ENCODE results near the gene AGXT. TPM values are rescaled to one million over a fixed set of nuclear protein-coding genes. Genes with fewer than 3 reads are reported as not detected.
A peak's percentile ranks its signal among the peaks of the same experiment; 100 is the strongest.

Gene AGXT
- total RNA-seq, 2 experiments from 2014 or later, result not detected

- H3K4me1 Mint-ChIP-seq, result no peaks in the 10 kb centered on the region
- H3K27ac Mint-ChIP-seq, result no peak overlapping the region
- DNase-seq, result no peak
- POLR2A ChIA-PET, result no interaction called here
- H3K27me3 Mint-ChIP-seq, result no peaks in the 10 kb centered on the region
- CTCF ChIA-PET, result no interaction called here
- no peak overlapping the region for H3K4me3 Mint-ChIP-seq
- H3K9me3 Mint-ChIP-seq, result no peaks in the 10 kb centered on the region
- H3K36me3 Mint-ChIP-seq (ENCODE audit: low read depth), result no peaks in the 10 kb centered on the region
These were observed 40.8 kb downstream of the AGXT start for GRCh38 chr2:240909216-240909974.

GRCh38 chr2:240911641-240912265 lies 43.1 kb downstream of the AGXT start:
- no peak for DNase-seq
- Mint-ChIP-seq H3K36me3 (ENCODE audit: low read depth) (no peaks in the 10 kb centered on the region), H3K27me3 (peaks cover 4% of the 10 kb centered on the region), H3K27ac (no peak overlapping the region), H3K9me3 (no peaks in the 10 kb centered on the region), H3K4me3 (no peak overlapping the region), H3K4me1 (no peaks in the 10 kb centered on the region)
- POLR2A ChIA-PET, result no interaction called here
- CTCF ChIA-PET, result no interaction called here

DNA sequence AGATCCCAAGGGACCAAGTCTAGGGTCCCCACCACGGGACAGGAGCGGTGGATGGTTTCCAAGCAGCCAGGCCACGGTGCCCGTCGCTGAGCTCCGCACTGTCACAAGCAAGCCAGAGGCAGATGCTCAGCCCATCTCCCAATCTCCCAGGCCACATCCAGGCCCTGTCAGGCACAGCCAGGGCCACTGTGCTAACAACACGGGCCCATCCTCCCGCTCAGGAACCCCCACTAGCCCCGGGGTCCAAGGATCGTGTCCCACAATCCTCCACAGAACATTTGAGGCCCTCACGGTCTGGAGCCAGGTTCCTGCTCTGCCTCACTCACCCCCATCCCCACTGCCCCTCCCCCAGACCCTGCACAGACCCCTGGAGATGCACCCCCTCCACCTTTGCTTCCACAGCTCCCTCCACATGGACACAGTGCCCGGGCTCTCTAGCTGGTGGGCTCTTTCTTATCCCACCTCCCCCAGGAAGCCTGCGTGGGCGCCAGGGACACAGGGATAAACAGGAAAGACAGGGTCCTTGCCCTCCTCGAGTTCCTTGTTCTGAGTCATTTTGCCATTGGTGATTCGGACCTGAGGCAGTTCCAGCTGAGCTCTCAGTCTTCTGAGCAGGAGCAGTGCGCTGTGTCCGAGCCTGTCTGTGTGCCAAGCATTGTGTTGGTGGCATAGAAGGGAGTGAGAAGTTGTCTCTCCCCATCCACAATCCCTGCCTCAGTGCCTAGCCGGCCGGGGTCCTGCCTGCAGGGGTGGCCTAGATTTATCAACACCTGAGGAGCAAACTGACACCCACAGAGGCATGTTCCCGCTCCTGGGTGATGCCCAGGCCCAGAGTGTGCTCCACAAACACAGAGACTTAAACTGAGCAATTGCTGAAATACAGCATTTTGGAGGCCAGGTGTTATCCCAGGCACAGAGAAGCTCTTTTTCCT lies 44.5 kb downstream of the AGXT start:
- no peak for DNase-seq
- Mint-ChIP-seq H3K4me1 (no peaks in the 10 kb centered on the region), H3K36me3 (ENCODE audit: low read depth) (no peaks in the 10 kb centered on the region)

DNA sequence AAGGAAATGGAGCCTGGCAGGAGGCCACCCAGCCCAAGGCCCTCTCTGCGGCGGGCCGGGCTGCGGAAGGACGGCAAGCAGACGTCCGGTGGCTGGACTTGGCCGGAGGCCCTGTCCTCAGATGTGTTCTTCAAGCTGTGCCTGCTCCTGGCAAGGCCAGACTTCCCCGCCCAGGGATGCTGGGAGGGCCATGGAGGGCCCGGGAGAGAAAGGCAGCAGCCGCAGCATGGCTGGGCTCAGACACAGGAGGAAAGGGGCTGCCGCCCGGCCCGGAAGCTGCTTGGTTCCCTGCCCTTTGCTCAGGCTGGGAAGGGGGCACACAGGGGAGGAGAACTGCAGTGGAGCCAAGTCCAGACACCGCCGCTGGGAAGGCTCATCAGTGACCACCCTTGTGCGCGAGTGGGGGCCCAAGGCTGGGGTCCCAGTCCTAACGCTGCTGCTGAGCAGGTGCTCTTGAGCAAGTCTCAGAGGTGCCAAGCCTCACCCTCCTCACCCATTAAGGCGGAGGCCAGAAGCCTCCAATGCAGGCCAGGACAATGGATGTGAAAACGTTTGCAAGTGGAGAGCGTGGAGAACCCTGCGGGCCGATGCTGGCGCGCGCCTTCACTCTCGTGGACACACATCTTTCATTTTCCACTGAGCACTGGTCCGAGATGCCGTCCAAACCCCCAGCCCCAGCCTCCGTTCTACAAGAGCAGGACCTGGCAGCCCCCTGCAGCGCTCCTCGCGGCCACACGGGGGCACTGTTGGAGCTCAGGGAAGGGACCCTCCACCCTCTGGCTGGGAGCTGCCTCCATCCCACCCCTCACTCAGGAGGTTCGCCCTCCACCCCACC lies 45.4 kb downstream of the AGXT start:
- Mint-ChIP-seq H3K27me3 (peaks cover 5% of the 10 kb centered on the region), H3K9me3 (no peaks in the 10 kb centered on the region), H3K36me3 (ENCODE audit: low read depth) (no peaks in the 10 kb centered on the region), H3K4me3 (no peak overlapping the region), H3K4me1 (no peaks in the 10 kb centered on the region), H3K27ac (no peak overlapping the region)
- CTCF ChIA-PET, result interaction anchor here (0.6 to 1.4 kb wide), 8 partner anchors 22 to 237 kb away, joined by 3 read pairs; partner anchors contain the start of gene PASK
- peak; percentile 64 for DNase-seq
- POLR2A ChIA-PET, result no interaction called here

More for the DNA sequence above, 44.5 kb downstream of the AGXT start:
- Mint-ChIP-seq H3K4me3 (no peak overlapping the region), H3K9me3 (no peaks in the 10 kb centered on the region), H3K27me3 (peaks cover 5% of the 10 kb centered on the region), H3K27ac (no peak overlapping the region)
- POLR2A ChIA-PET, result no interaction called here
- CTCF ChIA-PET, result interaction anchor here (0.8 kb wide), 1 partner anchor 70 kb away, joined by 3 read pairs; no protein-coding TSS in a partner anchor

GRCh38 chr2:240914645-240915525 lies 46.3 kb downstream of the AGXT start:
- Mint-ChIP-seq H3K27me3 (peaks cover 5% of the 10 kb centered on the region), H3K9me3 (no peaks in the 10 kb centered on the region), H3K4me1 (no peaks in the 10 kb centered on the region), H3K36me3 (ENCODE audit: low read depth) (no peaks in the 10 kb centered on the region), H3K4me3 (no peak overlapping the region), H3K27ac (no peak overlapping the region)
- POLR2A ChIA-PET, result no interaction called here
- CTCF ChIA-PET, result interaction anchor here (0.6 to 1.4 kb wide), 7 partner anchors 21 to 236 kb away, joined by 3 read pairs; partner anchors contain the start of gene PASK
- DNase-seq, result no peak

- POLR2A ChIA-PET, result no interaction called here
- Mint-ChIP-seq H3K9me3 (no peaks in the 10 kb centered on the region), H3K4me1 (no peaks in the 10 kb centered on the region), H3K27ac (no peak overlapping the region), H3K36me3 (ENCODE audit: low read depth) (no peaks in the 10 kb centered on the region), H3K4me3 (no peak overlapping the region), H3K27me3 (peaks cover 5% of the 10 kb centered on the region)
- CTCF ChIA-PET, result no interaction called here
- DNase-seq, result no peak
These were observed 47.1 kb downstream of the AGXT start for GRCh38 chr2:240915526-240916341.

GRCh38 chr2:240916571-240917008 lies 48.0 kb downstream of the AGXT start:
- H3K4me1 Mint-ChIP-seq, result no peaks in the 10 kb centered on the region
- H3K36me3 Mint-ChIP-seq (ENCODE audit: low read depth), result no peaks in the 10 kb centered on the region

DNA sequence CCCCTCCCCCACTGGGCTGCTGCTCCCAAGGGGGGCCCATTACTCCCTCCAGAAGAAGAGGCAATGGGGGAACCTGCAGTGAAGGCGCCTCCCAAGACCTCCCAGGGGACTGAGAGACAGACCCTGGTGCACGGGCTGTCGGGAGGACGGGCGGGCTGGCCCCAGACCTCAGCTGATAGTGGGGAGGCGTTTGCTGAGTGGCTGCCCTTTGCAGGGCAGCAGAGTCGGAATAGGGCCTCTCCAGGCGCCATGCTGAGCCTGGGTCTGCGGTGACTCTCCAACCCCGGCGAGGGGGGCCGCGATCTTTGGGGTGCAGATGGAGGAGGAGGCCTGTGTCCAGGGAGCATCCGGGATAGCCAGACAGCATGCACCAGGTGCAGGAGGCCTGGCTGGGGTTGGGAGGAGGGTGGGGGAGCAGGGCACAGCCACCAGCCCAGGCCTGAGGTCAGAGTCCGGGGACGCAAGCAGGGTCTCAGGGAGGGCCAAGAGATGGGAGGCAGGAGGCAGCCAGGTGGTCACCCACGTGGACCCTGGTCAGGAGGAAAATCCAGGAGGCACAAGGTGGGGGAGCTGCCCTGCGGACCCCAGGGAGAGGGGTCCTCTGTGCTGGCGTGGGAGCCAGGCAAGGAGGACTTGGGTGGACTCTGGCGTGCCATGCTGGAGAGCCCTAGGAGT lies 48.5 kb downstream of the AGXT start:
- DNase-seq, result no peak
- no peak overlapping the region for H3K27ac Mint-ChIP-seq
- H3K36me3 Mint-ChIP-seq (ENCODE audit: low read depth), result no peaks in the 10 kb centered on the region
- ChIA-PET POLR2A (interaction anchor here (1.0 kb wide), 1 partner anchor 14 kb away, joined by 3 read pairs; no protein-coding TSS in a partner anchor), CTCF (no interaction called here)
- H3K4me3 Mint-ChIP-seq, result no peak overlapping the region
- H3K27me3 Mint-ChIP-seq, result peaks cover 5% of the 10 kb centered on the region
- no peaks in the 10 kb centered on the region for H3K9me3 Mint-ChIP-seq
- no peaks in the 10 kb centered on the region for H3K4me1 Mint-ChIP-seq

More at GRCh38 chr2:240916571-240917008, 48.0 kb downstream of the AGXT start:
- no peaks in the 10 kb centered on the region for H3K9me3 Mint-ChIP-seq
- CTCF ChIA-PET, result no interaction called here
- H3K27me3 Mint-ChIP-seq, result peaks cover 5% of the 10 kb centered on the region
- POLR2A ChIA-PET, result no interaction called here
- DNase-seq, result no peak
- no peak overlapping the region for H3K4me3 Mint-ChIP-seq
- H3K27ac Mint-ChIP-seq, result no peak overlapping the region

DNA sequence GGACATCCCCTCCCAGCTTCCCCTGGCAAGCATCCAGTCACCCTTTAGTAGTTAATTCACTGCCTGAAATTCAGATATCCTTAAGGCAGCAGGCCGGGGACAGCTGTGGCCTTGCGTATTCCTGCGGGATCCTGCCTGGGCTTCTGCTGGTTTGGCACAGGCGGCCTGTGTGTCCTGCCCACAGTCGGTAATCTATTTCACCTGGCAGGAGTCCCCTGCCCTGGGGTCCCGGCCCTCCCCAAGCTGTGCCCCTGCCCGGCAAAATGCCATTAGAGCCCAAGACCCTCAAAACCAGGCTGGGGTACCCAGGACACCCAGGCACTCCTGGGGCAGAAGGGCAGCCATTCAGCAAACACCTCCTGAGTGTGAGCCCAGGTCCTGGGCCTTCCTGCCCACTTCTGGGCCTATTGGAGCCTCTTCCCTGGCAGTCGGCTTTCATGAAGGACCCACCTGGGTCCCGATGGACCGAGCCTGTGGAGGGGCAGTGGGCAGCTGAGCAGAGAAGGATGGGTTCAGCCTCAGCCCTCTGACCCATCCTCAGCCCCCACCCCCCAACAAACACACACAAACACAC lies 49.1 kb downstream of the AGXT start:
- ChIA-PET CTCF (no interaction called here), POLR2A (interaction anchor here (1.0 kb wide), 1 partner anchor 15 kb away, joined by 3 read pairs; no protein-coding TSS in a partner anchor)
- no peak overlapping the region for H3K27ac Mint-ChIP-seq
- H3K9me3 Mint-ChIP-seq, result no peaks in the 10 kb centered on the region
- H3K4me3 Mint-ChIP-seq, result no peak overlapping the region
- DNase-seq, result no peak
- H3K4me1 Mint-ChIP-seq, result no peaks in the 10 kb centered on the region
- peaks cover 5% of the 10 kb centered on the region for H3K27me3 Mint-ChIP-seq
- no peaks in the 10 kb centered on the region for H3K36me3 Mint-ChIP-seq (ENCODE audit: low read depth)

DNA sequence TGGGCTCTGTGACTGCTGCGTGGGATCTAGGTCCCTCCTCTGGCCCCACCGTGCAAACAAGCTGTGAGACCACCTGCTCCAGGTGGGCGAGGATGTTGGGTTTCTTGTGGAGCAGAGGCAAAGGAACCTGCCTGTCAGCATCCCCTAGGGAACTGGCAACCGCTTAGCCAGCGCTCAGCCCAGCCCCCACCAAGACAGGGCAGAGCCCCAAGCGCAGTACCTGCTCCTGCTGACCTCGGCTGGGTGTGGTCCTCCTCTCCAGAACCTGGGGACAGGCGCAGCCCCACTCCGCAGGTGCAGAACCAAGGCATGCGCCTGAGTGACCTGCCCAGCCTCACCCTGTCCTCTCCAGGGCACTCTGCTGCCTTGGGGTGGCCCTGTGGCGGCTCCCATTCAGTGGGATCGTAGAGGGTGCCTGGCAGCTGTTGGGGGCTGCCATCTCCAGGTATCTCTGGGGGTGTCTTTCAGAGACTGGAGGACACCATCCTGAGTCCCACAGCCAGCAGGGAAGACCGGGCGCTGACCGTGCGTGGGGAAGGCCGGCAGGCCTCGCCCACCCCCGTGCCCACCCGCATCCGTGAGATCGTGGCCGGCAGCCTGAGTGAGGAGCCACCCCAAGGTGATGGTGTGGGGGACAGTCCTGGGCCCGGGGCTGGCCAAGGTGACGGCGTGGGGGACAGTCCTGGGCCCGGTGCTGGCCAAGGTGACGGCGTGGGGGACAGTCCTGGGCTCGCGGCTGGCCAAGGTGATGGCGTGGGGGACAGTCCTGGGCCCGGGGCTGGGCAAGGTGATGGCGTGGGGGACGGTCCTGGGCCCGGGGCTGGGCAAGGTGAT lies 49.9 kb downstream of the AGXT start:
- no peak for DNase-seq
- Mint-ChIP-seq H3K36me3 (ENCODE audit: low read depth) (no peaks in the 10 kb centered on the region), H3K9me3 (no peaks in the 10 kb centered on the region), H3K27ac (no peak overlapping the region), H3K4me1 (no peaks in the 10 kb centered on the region), H3K27me3 (peaks cover 5% of the 10 kb centered on the region), H3K4me3 (no peak overlapping the region)
- CTCF ChIA-PET, result no interaction called here
- POLR2A ChIA-PET, result no interaction called here
